Nephron (organoid): ENCODE data around the gene KRT10.
A peak's percentile ranks its signal among the peaks of the same experiment; 100 is the strongest.
"Not testable (repeated sequence)": the region's sequence is repeated elsewhere in the genome, so short reads cannot be mapped to it uniquely, and the experiment has no call there.

Experiments used
- H3K27ac Mint-ChIP-seq, 3 experiments: 2 replicates each; pipeline ENCODE4 v1.8.0; 2020; ENCODE audit warnings: mixed read lengths in 3 of 3, mild to moderate bottlenecking in 2 of 3, moderate library complexity in 1 of 3
- H3K27me3 Mint-ChIP-seq: 2 replicates; pipeline ENCODE4 v1.8.0; 2021; ENCODE audit warnings: low read depth, mild to moderate bottlenecking, moderate library complexity, mixed read lengths
- H3K36me3 Mint-ChIP-seq: 2 replicates; pipeline ENCODE4 v1.8.0; 2020; ENCODE audit warnings: low read depth, mixed read lengths
- H3K4me1 Mint-ChIP-seq: 2 replicates; pipeline ENCODE4 v1.8.0; 2020; ENCODE audit warnings: mixed read lengths
- H3K4me3 Mint-ChIP-seq, 3 experiments: 2 replicates each; pipeline ENCODE4 v1.8.0; 2020; ENCODE audit warnings: mild to moderate bottlenecking in 3 of 3, mixed read lengths in 3 of 3, moderate library complexity in 2 of 3
- H3K9me3 Mint-ChIP-seq: 2 replicates; pipeline ENCODE4 v1.8.0; 2020; ENCODE audit warnings: mixed read lengths
- TF ChIP-seq, protein P1 (sequence below), 3 experiments: fragments of 200-600 bp; sonication (generic); IDR thresholded peaks; one replicate each; pipeline ENCODE4 v1.5.0; 2021; ENCODE audit warnings: antibody characterized with exemption in 3 of 3; ENCODE audit not compliant: unreplicated experiment in 3 of 3

Gene KRT10

DNA sequence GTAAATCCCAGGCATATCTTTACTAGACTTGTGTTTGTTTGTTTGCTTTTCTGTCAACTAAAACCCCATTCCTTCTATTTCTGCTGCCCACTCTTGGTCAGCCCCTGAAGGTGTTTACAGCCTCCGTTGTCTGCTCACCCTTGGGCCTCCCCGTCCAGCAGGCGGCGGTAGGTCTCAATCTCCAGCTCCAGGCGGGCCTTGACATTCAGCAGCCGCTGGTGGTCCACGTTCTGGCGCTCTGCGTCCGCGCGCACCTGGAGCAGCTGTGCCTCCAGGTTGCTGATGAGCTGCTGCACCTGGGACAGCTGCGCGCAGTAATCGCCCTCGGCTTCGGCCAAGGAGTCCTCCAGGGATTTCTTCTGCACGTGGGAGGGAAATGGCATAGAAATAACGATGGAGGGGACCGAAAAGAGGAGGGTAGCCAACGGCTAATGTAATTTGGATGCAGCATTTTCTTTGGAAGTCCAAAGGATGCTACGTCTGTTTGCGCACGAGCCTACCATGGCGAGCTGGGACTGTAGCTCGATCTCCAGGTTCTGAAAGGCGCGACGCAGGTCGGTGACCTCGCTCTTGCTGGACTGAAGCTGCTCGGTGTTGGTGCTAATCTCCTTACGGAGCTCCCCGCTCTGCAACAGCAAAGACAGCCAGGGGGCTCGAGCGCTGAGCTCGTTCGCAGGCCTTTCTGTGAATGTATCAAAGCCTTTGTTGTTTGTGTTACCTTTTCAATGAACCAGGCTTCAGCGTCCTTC lies 40.7 kb upstream of the KRT10 start:
- Mint-ChIP-seq H3K27me3 (no peaks in the 10 kb centered on the region), H3K27ac (no peak overlapping the region), H3K9me3 (no peaks in the 10 kb centered on the region), H3K4me3 (no peak overlapping the region), H3K36me3 (no peaks in the 10 kb centered on the region), H3K4me1 (peaks cover 11% of the 10 kb centered on the region)
- TF ChIP-seq, protein P1, sequence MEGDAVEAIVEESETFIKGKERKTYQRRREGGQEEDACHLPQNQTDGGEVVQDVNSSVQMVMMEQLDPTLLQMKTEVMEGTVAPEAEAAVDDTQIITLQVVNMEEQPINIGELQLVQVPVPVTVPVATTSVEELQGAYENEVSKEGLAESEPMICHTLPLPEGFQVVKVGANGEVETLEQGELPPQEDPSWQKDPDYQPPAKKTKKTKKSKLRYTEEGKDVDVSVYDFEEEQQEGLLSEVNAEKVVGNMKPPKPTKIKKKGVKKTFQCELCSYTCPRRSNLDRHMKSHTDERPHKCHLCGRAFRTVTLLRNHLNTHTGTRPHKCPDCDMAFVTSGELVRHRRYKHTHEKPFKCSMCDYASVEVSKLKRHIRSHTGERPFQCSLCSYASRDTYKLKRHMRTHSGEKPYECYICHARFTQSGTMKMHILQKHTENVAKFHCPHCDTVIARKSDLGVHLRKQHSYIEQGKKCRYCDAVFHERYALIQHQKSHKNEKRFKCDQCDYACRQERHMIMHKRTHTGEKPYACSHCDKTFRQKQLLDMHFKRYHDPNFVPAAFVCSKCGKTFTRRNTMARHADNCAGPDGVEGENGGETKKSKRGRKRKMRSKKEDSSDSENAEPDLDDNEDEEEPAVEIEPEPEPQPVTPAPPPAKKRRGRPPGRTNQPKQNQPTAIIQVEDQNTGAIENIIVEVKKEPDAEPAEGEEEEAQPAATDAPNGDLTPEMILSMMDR (IDR thresholded peaks at IDR 0.05; ENCODE audit: unreplicated experiment in 3 of 3) = peak in 1 of 3 experiments; percentile 11

DNA sequence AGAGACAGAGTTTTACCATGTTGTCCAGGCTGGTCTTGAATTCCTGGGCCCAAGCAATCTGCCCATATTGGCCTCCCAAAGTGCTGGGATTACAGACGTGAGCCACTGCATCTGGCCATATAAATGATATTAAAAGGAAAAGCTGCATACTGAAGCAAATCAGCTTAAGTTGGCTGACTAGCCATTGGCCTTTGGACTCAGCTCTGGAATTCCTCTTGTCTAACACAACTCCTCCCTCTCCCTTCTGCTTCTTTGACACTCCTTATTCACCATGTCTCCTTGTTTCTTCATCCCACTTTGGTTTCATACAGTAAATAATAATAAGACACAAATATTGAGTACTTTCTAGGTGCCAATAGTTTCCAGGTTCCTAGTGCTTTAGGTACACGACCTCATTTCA lies 37.1 kb upstream of the KRT10 start:
- H3K9me3 Mint-ChIP-seq = no peaks in the 10 kb centered on the region
- TF ChIP-seq, protein P1 (IDR thresholded peaks at IDR 0.05; ENCODE audit: unreplicated experiment in 3 of 3) = no peak
- H3K27ac Mint-ChIP-seq = peak overlapping the region in 2 of 3 experiments; percentile 3 to 47
- H3K36me3 Mint-ChIP-seq = no peaks in the 10 kb centered on the region
- H3K4me3 Mint-ChIP-seq = no peak overlapping the region
- no peaks in the 10 kb centered on the region for H3K27me3 Mint-ChIP-seq
- H3K4me1 Mint-ChIP-seq = peaks cover 24% of the 10 kb centered on the region

DNA sequence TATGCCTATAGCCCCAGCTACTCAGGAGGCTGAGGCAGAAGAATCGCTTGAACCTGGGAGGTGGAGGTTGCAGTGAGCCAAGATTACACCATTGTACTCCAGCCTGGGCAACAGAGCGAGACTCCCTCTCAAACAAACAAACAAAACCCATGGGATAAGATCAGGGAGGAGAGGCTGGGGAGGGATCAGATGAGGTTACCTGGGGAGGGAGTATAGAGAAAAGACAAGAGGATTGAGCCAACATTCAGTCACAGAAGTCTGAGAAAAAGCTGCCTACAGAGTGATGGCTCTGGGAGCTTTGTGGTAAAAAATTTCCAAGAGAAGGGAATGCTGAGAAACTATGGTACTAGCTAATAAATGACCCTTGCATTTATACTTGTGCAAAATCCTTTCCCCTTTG lies 36.3 kb upstream of the KRT10 start:
- H3K4me3 Mint-ChIP-seq, H3K36me3 Mint-ChIP-seq, H3K9me3 Mint-ChIP-seq, H3K27me3 Mint-ChIP-seq: not testable (repeated sequence)
- Mint-ChIP-seq H3K27ac (peak overlapping the region; percentile 47 to 91 (median 67)), H3K4me1 (peaks cover 24% of the 10 kb centered on the region)

DNA sequence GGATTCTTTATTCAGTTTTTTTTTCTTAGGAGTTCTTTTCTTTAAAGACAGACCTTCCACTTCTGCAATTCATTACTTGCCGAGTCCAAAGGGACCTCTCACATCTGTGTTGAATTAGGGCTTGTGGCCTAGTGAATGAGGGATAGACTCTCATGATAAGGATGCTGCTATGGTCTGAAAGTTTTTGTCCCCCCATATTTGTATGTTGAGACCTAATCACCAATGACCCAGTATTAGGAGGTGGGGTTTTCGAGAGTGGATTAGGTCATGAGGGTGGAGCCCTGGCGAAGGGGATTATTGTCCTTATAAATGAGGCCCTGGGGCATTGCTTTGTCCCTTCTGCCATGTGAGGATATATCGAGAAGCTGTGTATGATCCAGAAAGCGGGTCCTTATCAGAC lies 35.1 kb upstream of the KRT10 start:
- Mint-ChIP-seq H3K4me3 (no peak overlapping the region), H3K36me3 (no peaks in the 10 kb centered on the region), H3K9me3 (no peaks in the 10 kb centered on the region), H3K27ac (peak overlapping the region; percentile 37 to 90 (median 81)), H3K4me1 (peaks cover 24% of the 10 kb centered on the region), H3K27me3 (no peaks in the 10 kb centered on the region)
- TF ChIP-seq, protein P1 (IDR thresholded peaks at IDR 0.05; ENCODE audit: unreplicated experiment in 3 of 3) = no peak

DNA sequence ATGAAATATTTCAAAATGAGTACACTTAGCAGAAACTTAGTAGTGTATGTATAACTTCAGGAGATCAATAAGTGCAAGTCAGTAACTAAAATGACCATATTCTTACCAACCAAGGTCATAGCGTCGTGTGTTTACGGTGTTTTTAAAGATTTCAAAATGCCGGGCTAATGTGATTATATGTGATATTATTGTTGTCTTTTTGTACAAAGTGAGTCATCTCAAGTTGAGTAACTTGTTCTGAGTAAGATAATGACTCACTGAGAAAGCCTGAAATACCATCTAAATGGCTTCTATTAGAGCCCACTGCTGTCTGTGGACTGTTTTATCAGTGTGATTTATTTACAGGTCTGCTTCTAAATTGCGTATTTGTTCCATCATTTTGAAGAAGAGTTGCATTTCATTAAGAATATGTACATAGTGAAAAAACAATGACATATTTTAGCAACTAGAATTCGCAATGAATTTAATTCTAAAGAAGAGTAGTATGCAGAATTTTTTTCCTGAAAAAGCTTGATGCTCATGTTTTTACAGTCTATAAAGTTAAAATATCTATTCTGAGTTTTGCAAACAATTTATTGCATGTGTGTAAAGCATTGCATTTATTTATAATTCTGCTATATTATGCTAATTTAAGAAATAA lies 31.9 kb upstream of the KRT10 start:
- Mint-ChIP-seq H3K36me3 (no peaks in the 10 kb centered on the region), H3K27ac (no peak overlapping the region), H3K27me3 (no peaks in the 10 kb centered on the region), H3K4me3 (no peak overlapping the region), H3K4me1 (peaks cover 18% of the 10 kb centered on the region), H3K9me3 (no peaks in the 10 kb centered on the region)
- TF ChIP-seq, protein P1 (IDR thresholded peaks at IDR 0.05; ENCODE audit: unreplicated experiment in 3 of 3) = no peak

DNA sequence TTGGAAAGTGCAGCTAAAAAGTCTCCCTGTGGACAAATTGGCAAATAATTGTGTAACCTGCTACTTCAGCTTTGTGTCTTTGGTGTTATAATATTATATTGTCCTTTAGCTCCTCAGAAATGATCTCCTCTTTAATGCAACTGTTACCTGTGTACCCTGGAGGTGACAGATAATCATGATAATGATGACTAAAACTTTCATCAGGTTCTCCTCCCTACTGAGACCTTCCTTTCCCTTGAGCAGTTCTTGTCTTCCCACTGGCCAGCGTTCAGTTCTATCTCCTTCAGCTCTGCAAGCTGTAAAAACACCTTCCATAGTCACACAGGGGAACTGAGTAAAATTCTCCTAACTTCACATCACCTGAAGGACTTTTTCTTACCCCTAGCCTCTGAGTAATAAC lies 29.9 kb upstream of the KRT10 start:
- peaks cover 5% of the 10 kb centered on the region for H3K4me1 Mint-ChIP-seq
- H3K27ac Mint-ChIP-seq = no peak overlapping the region
- no peaks in the 10 kb centered on the region for H3K36me3 Mint-ChIP-seq
- H3K4me3 Mint-ChIP-seq = no peak overlapping the region
- H3K9me3 Mint-ChIP-seq = no peaks in the 10 kb centered on the region
- H3K27me3 Mint-ChIP-seq = no peaks in the 10 kb centered on the region
- TF ChIP-seq, protein P1 (IDR thresholded peaks at IDR 0.05; ENCODE audit: unreplicated experiment in 3 of 3) = no peak
